ENCODE data around the gene MRPS23.

- TF ChIP-seq CTCF (conservative IDR thresholded peaks at IDR 0.05 in 1 of 2, IDR thresholded peaks at IDR 0.05 in 1 of 2; ENCODE audit: low read depth in 1 of 2, low read length in 2 of 2) (no peak), EZH2 (IDR thresholded peaks at IDR 0.05; ENCODE audit: low read length, missing control alignments) (no peak)
Observed at GRCh38 chr17:57888311-57889216, 38.7 kb upstream of the MRPS23 start.

Measured in fibroblast of lung (primary cell).